H9 (cell line): Measurements from ENCODE around the gene SH3PXD2B. TPM values are rescaled to one million over a fixed set of nuclear protein-coding genes. Genes with fewer than 3 reads are reported as not detected.

ENCODE experiments used
- DNase-seq: peaks from one replicate; pipeline ENCODE4 v3.0.0-alpha.2; 2017
- H2AFZ ChIP-seq: one replicate; pipeline ENCODE4 v1.6.1; 2013; ENCODE audit warnings: mild to moderate bottlenecking, low read length, control low read depth, moderate library complexity
- H2AK5ac ChIP-seq: 2 replicates; pipeline ENCODE4 v1.6.1; 2013; ENCODE audit warnings: low read length, control low read depth, mixed read lengths; ENCODE audit not compliant: insufficient read length
- H2BK120ac ChIP-seq: one replicate; pipeline ENCODE4 v1.6.1; 2013; ENCODE audit warnings: low read depth, mild to moderate bottlenecking, low read length, control low read depth, inconsistent platforms; ENCODE audit not compliant: poor library complexity, severe bottlenecking
- H2BK12ac ChIP-seq: 2 replicates; pipeline ENCODE4 v1.6.1; 2013; ENCODE audit warnings: low read length, control low read depth, mixed read lengths, low read depth; ENCODE audit not compliant: insufficient read length
- H2BK15ac ChIP-seq: 2 replicates; pipeline ENCODE4 v1.6.1; 2013; ENCODE audit warnings: low read depth, low read length, control low read depth
- H2BK20ac ChIP-seq: one replicate; pipeline ENCODE4 v1.6.1; 2013; ENCODE audit warnings: low read depth, mild to moderate bottlenecking, low read length, control low read depth, inconsistent platforms; ENCODE audit not compliant: poor library complexity, severe bottlenecking
- H2BK5ac ChIP-seq: 2 replicates; pipeline ENCODE4 v1.6.1; 2013; ENCODE audit warnings: low read length, control low read depth, mixed read lengths; ENCODE audit not compliant: insufficient read length
- H3K14ac ChIP-seq: 2 replicates; pipeline ENCODE4 v1.6.1; 2013; ENCODE audit warnings: low read length, control low read depth; ENCODE audit not compliant: insufficient read depth
- H3K18ac ChIP-seq: 2 replicates; pipeline ENCODE4 v1.6.1; 2013; ENCODE audit warnings: low read depth, mild to moderate bottlenecking, mixed read lengths, low read length, control low read depth; ENCODE audit not compliant: insufficient read length
- H3K23ac ChIP-seq: 2 replicates; pipeline ENCODE4 v1.6.1; 2013; ENCODE audit warnings: low read length, control low read depth, mixed read lengths, low read depth; ENCODE audit not compliant: insufficient read length
- H3K23me2 ChIP-seq: 2 replicates; pipeline ENCODE4 v1.6.1; 2013; ENCODE audit warnings: low read depth, mild to moderate bottlenecking, mixed read lengths, low read length, control low read depth; ENCODE audit not compliant: insufficient read length, poor library complexity, severe bottlenecking
- H3K27ac ChIP-seq: 2 replicates; pipeline ENCODE4 v1.5.1; 2013; ENCODE audit warnings: low read length, control low read depth, mixed read lengths, low read depth; ENCODE audit not compliant: insufficient read length
- H3K27me3 ChIP-seq: 2 replicates; pipeline ENCODE4 v1.6.1; 2013; ENCODE audit warnings: low read length, control low read depth, inconsistent platforms; ENCODE audit not compliant: insufficient read depth
- H3K4ac ChIP-seq: 2 replicates; pipeline ENCODE4 v1.6.1; 2013; ENCODE audit warnings: low read depth, mild to moderate bottlenecking, control low read depth, inconsistent platforms, low read length, moderate library complexity
- H3K4me1 ChIP-seq: 2 replicates; pipeline ENCODE4 v1.6.1; 2013; ENCODE audit warnings: low read length, control low read depth, inconsistent platforms; ENCODE audit not compliant: insufficient read depth
- H3K4me2 ChIP-seq: 2 replicates; pipeline ENCODE4 v1.6.1; 2013; ENCODE audit warnings: low read length, control low read depth, mixed read lengths; ENCODE audit not compliant: insufficient read length, insufficient read depth
- H3K56ac ChIP-seq: 2 replicates; pipeline ENCODE4 v1.6.1; 2013; ENCODE audit warnings: low read depth, mild to moderate bottlenecking, mixed read lengths, low read length, control low read depth; ENCODE audit not compliant: insufficient read length
- H3K79me1 ChIP-seq: 2 replicates; pipeline ENCODE4 v1.6.1; 2013; ENCODE audit warnings: low read depth, mild to moderate bottlenecking, moderate library complexity, low read length, control low read depth, inconsistent platforms; ENCODE audit not compliant: insufficient read depth, poor library complexity, severe bottlenecking
- H3K79me2 ChIP-seq: 2 replicates; pipeline ENCODE4 v1.6.1; 2013; ENCODE audit warnings: low read length, control low read depth, inconsistent platforms; ENCODE audit not compliant: insufficient read depth
- H3K9ac ChIP-seq: 2 replicates; pipeline ENCODE4 v1.6.1; 2013; ENCODE audit warnings: low read length, control low read depth, mixed read lengths; ENCODE audit not compliant: insufficient read length; ENCODE audit errors: extremely low read depth
- H3K9me3 ChIP-seq: one replicate; pipeline ENCODE4 v1.6.1; 2013; ENCODE audit warnings: low read depth, low read length, inconsistent platforms; ENCODE audit not compliant: control insufficient read depth
- H3T11ph ChIP-seq: one replicate; pipeline ENCODE4 v1.6.1; 2013; ENCODE audit warnings: mild to moderate bottlenecking, low read length, control low read depth, inconsistent platforms
- H4K20me1 ChIP-seq: one replicate; pipeline ENCODE4 v1.6.1; 2013; ENCODE audit not compliant: control insufficient read depth, insufficient read length, insufficient read depth
- H4K5ac ChIP-seq: 2 replicates; pipeline ENCODE4 v1.6.1; 2013; ENCODE audit warnings: low read depth, mild to moderate bottlenecking, mixed read lengths, low read length, control low read depth; ENCODE audit not compliant: insufficient read length
- H4K8ac ChIP-seq: replicated peaks from 2 replicates; pipeline ENCODE4 v1.6.1; 2013; ENCODE audit warnings: low read length, control low read depth, mixed read lengths, low read depth; ENCODE audit not compliant: insufficient read length
- H4K91ac ChIP-seq: 2 replicates; pipeline ENCODE4 v1.6.1; 2013; ENCODE audit warnings: low read depth, mild to moderate bottlenecking, moderate library complexity, mixed read lengths, low read length, control low read depth; ENCODE audit not compliant: insufficient read length
- H3K27ac Mint-ChIP-seq, 3 experiments: 2 replicates in 2 of 3; 3 replicates in 1 of 3; pipeline ENCODE4 v1.8.0; 2020 to 2021; ENCODE audit warnings: mixed read lengths in 3 of 3, mild to moderate bottlenecking in 1 of 3, moderate library complexity in 1 of 3
- H3K27me3 Mint-ChIP-seq: 2 replicates; pipeline ENCODE4 v1.8.0; 2021; ENCODE audit warnings: low read depth, mild to moderate bottlenecking, moderate library complexity, mixed read lengths
- H3K36me3 Mint-ChIP-seq, 3 experiments: 2 replicates in 2 of 3; 3 replicates in 1 of 3; pipeline ENCODE4 v1.8.0; 2020 to 2021; ENCODE audit warnings: low read depth in 3 of 3, mixed read lengths in 3 of 3; ENCODE audit not compliant: insufficient read depth in 1 of 3
- H3K4me1 Mint-ChIP-seq, 2 experiments: 2 replicates each; pipeline ENCODE4 v1.8.0; 2020; ENCODE audit warnings: mixed read lengths in 2 of 2
- H3K4me3 Mint-ChIP-seq, 2 experiments: 2 replicates in 1 of 2; 3 replicates in 1 of 2; pipeline ENCODE4 v1.8.0; 2020 to 2021; ENCODE audit warnings: mild to moderate bottlenecking in 2 of 2, mixed read lengths in 2 of 2, moderate library complexity in 1 of 2
- H3K9me3 Mint-ChIP-seq, 2 experiments: 2 replicates in 1 of 2; 3 replicates in 1 of 2; pipeline ENCODE4 v1.8.0; 2020; ENCODE audit warnings: mild to moderate bottlenecking in 2 of 2, mixed read lengths in 2 of 2, moderate library complexity in 1 of 2
- WGBS: extraction: QIAGEN DNeasy Blood & Tissue Kit; methylation state at CpG from one replicate; pipeline ENCODE4 v1.1.7; 2013; ENCODE audit warnings: missing lambda C conversion rate, low lambda C conversion rate, mixed read lengths; ENCODE audit not compliant: insufficient read length; ENCODE audit errors: extremely low coverage; 5-methylcytosine and 5-hydroxymethylcytosine counted together
- total RNA-seq: library from RNA; stranded (reverse); gene quantifications from 2 replicates; pipeline ENCODE4 v1.2.1, GENCODE V29; 2021
- TF ChIP-seq, protein P1 (sequence below): fragments of 200-600 bp; sonication (generic); conservative IDR thresholded peaks from 3 replicates; pipeline ENCODE4 v1.8.0; 2021; ENCODE audit warnings: antibody characterized with exemption, mild to moderate bottlenecking

Gene SH3PXD2B
- total RNA-seq, 1 experiment from 2014 or later, result 49.0 TPM

DNA sequence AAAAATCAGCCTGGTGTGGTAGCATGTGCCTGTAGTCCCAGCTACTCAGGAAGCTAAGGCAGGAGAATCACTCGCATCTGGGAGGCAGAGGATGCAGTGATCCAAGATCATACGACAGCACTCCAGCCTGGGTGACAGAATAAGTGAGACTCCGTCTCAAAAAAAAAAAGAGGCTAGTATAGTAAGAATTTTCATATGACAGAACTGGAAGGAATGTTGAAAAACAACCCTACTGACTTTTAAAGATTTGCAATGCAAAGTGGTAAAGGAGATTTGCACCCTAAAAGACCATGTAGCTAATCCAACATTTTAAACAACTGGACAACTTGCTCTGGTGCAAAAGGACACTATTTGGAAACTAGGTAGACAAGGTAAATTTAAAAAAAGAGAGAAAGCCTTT, 58.1 kb downstream of the SH3PXD2B start:
- Histone ChIP-seq H3K56ac (no peak overlapping the region), H2BK120ac (no peak overlapping the region), H3T11ph (no peak overlapping the region), H3K9me3 (no peaks in the 10 kb centered on the region), H4K8ac (no peak overlapping the region), H3K27me3 (no peaks in the 10 kb centered on the region), H2AK5ac (no peak overlapping the region), H3K23me2 (no peaks in the 10 kb centered on the region), H4K91ac (no peak overlapping the region), H3K27ac (no peak overlapping the region), H3K79me2 (no peaks in the 10 kb centered on the region), H2BK5ac (no peak overlapping the region), H4K20me1 (no peaks in the 10 kb centered on the region), H3K14ac (no peak overlapping the region), H3K4me1 (no peaks in the 10 kb centered on the region), H3K79me1 (peaks cover 2% of the 10 kb centered on the region), H3K9ac (no peak overlapping the region), H4K5ac (no peak overlapping the region), H2BK12ac (no peak overlapping the region), H3K4ac (no peak overlapping the region), H2BK15ac (no peak overlapping the region), H3K18ac (no peak overlapping the region), H3K23ac (no peak overlapping the region), H3K4me2 (no peak overlapping the region), H2AFZ (no peak overlapping the region), H2BK20ac (no peak overlapping the region)
- peaks cover 14 to 20% of the 10 kb centered on the region in 2 experiments for H3K9me3 Mint-ChIP-seq
- H3K36me3 Mint-ChIP-seq, result peaks cover 67 to 84% (median 77%) of the 10 kb centered on the region in 3 experiments
- H3K4me1 Mint-ChIP-seq, result peaks cover 38 to 51% of the 10 kb centered on the region in 2 experiments
- no CpG with 5 or more reads among the region's 3 CpGs for whole genome bisulfite sequencing
- H3K27ac Mint-ChIP-seq, result peak overlapping the region in 1 of 3 experiments; percentile 60; a peak in 1 of 7 replicates
- no peaks in the 10 kb centered on the region for H3K27me3 Mint-ChIP-seq
- DNase-seq, result no peak
- TF ChIP-seq, protein P1, sequence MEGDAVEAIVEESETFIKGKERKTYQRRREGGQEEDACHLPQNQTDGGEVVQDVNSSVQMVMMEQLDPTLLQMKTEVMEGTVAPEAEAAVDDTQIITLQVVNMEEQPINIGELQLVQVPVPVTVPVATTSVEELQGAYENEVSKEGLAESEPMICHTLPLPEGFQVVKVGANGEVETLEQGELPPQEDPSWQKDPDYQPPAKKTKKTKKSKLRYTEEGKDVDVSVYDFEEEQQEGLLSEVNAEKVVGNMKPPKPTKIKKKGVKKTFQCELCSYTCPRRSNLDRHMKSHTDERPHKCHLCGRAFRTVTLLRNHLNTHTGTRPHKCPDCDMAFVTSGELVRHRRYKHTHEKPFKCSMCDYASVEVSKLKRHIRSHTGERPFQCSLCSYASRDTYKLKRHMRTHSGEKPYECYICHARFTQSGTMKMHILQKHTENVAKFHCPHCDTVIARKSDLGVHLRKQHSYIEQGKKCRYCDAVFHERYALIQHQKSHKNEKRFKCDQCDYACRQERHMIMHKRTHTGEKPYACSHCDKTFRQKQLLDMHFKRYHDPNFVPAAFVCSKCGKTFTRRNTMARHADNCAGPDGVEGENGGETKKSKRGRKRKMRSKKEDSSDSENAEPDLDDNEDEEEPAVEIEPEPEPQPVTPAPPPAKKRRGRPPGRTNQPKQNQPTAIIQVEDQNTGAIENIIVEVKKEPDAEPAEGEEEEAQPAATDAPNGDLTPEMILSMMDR, result no peak
- no peak overlapping the region for H3K4me3 Mint-ChIP-seq
